Trophoblast cell (in vitro differentiated cells and primary cell): ENCODE measurements around the gene AGMO.

Experiments used
- DNase-seq, 2 donors: peaks; one replicate each; pipeline ENCODE4 v3.0.0-alpha.2; 2016
- H2AFZ ChIP-seq: 2 replicates; pipeline ENCODE4 v1.6.1; 2013; ENCODE audit warnings: low read length, moderate library complexity, mild to moderate bottlenecking; ENCODE audit not compliant: insufficient read depth, poor library complexity
- H2AK5ac ChIP-seq: 2 replicates; pipeline ENCODE4 v1.6.1; 2013; ENCODE audit warnings: mild to moderate bottlenecking, low read length
- H2BK120ac ChIP-seq: 2 replicates; pipeline ENCODE4 v1.6.1; 2013; ENCODE audit warnings: low read length, mild to moderate bottlenecking, moderate library complexity; ENCODE audit not compliant: insufficient read depth, poor library complexity
- H2BK12ac ChIP-seq: 2 replicates; pipeline ENCODE4 v1.6.1; 2013; ENCODE audit warnings: mild to moderate bottlenecking, low read length, moderate library complexity
- H2BK5ac ChIP-seq: 2 replicates; pipeline ENCODE4 v1.6.1; 2013; ENCODE audit warnings: low read length, low read depth, moderate library complexity, mild to moderate bottlenecking; ENCODE audit not compliant: poor library complexity
- H3K14ac ChIP-seq: 2 replicates; pipeline ENCODE4 v1.6.1; 2013; ENCODE audit warnings: mild to moderate bottlenecking, low read length
- H3K18ac ChIP-seq: 2 replicates; pipeline ENCODE4 v1.6.1; 2013; ENCODE audit warnings: mild to moderate bottlenecking, low read length
- H3K23ac ChIP-seq: 2 replicates; pipeline ENCODE4 v1.6.1; 2013; ENCODE audit warnings: low read length
- H3K27ac ChIP-seq: 2 replicates; pipeline ENCODE4 v1.5.1; 2013; ENCODE audit warnings: low read depth, mild to moderate bottlenecking, inconsistent platforms, low read length, moderate library complexity
- H3K27me3 ChIP-seq: 2 replicates; pipeline ENCODE4 v1.6.1; 2013; ENCODE audit warnings: inconsistent platforms, mild to moderate bottlenecking, low read length, moderate library complexity; ENCODE audit not compliant: insufficient read depth
- H3K36me3 ChIP-seq, 2 experiments: 1 replicate in 1 of 2; 2 replicates in 1 of 2; pipeline ENCODE4 v1.6.1; 2013; ENCODE audit warnings: low read length in 2 of 2, mild to moderate bottlenecking in 2 of 2, moderate library complexity in 1 of 2; ENCODE audit not compliant: insufficient read depth in 2 of 2, control insufficient read depth in 1 of 2
- H3K4ac ChIP-seq: 2 replicates; pipeline ENCODE4 v1.6.1; 2013; ENCODE audit warnings: low read depth, mild to moderate bottlenecking, low read length, moderate library complexity
- H3K4me1 ChIP-seq, 2 experiments: 1 replicate in 1 of 2; 2 replicates in 1 of 2; pipeline ENCODE4 v1.6.1; 2013; ENCODE audit warnings: low read length in 2 of 2, mild to moderate bottlenecking in 2 of 2, moderate library complexity in 1 of 2; ENCODE audit not compliant: insufficient read depth in 2 of 2, control insufficient read depth in 1 of 2
- H3K4me2 ChIP-seq: 2 replicates; pipeline ENCODE4 v1.6.1; 2013; ENCODE audit warnings: inconsistent platforms, mild to moderate bottlenecking, low read length, moderate library complexity
- H3K4me3 ChIP-seq: 2 replicates; pipeline ENCODE4 v1.5.1; 2013; ENCODE audit warnings: mild to moderate bottlenecking, low read depth, low read length, inconsistent platforms
- H3K79me1 ChIP-seq: one replicate; pipeline ENCODE4 v1.6.1; 2013; ENCODE audit warnings: low read length
- H3K79me2 ChIP-seq: 2 replicates; pipeline ENCODE4 v1.6.1; 2013; ENCODE audit warnings: low read length, mild to moderate bottlenecking; ENCODE audit not compliant: control insufficient read depth, insufficient read depth, poor library complexity
- H3K9ac ChIP-seq: 2 replicates; pipeline ENCODE4 v1.6.1; 2013; ENCODE audit warnings: mild to moderate bottlenecking, low read length
- H3K9me3 ChIP-seq: 2 replicates; pipeline ENCODE4 v1.6.1; 2013; ENCODE audit warnings: low read depth, mild to moderate bottlenecking, control low read depth, inconsistent platforms, low read length; ENCODE audit not compliant: insufficient read depth
- H4K12ac ChIP-seq: 2 replicates; pipeline ENCODE4 v1.6.1; 2013; ENCODE audit warnings: low read depth, mild to moderate bottlenecking, low read length, moderate library complexity
- H4K8ac ChIP-seq: 2 replicates; pipeline ENCODE4 v1.6.1; 2013; ENCODE audit warnings: low read depth, mild to moderate bottlenecking, low read length, moderate library complexity
- H4K91ac ChIP-seq: one replicate; pipeline ENCODE4 v1.6.1; 2013; ENCODE audit warnings: low read depth, mild to moderate bottlenecking, low read length, moderate library complexity
- WGBS: extraction: QIAGEN DNeasy Blood & Tissue Kit; methylation state at CpG from one replicate; pipeline ENCODE4 v1.1.7; 2013; ENCODE audit warnings: missing lambda C conversion rate; ENCODE audit not compliant: insufficient read length, insufficient coverage; ENCODE audit errors: extremely low coverage; 5-methylcytosine and 5-hydroxymethylcytosine counted together

AGMO gene

DNA sequence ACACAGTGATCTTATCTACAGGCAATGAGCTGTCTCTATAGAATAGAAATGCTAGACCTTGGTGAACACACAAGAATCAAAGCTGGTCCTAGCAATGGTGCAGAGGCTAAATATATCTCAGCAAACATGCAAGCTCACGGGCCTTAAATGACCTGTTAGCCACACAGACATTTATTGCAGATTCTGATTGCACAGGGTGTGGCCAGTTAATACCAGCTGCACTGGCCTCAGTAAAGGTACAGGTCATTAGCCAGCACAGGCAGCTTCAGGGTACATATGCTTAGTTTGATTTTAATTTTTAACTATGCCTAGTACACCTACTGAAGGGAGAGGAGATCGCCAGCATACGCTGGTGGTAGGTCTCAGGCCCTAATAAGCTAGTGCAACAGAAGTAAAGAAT, 393.9 kb downstream of the AGMO start:
- Histone ChIP-seq H3K4me2 (no peak overlapping the region), H3K18ac (no peak overlapping the region), H3K4ac (no peak overlapping the region), H3K23ac (no peak overlapping the region), H3K4me1 (no peaks in the 10 kb centered on the region), H4K8ac (no peak overlapping the region), H2AK5ac (no peak overlapping the region), H3K4me3 (no peak overlapping the region), H2BK120ac (no peak overlapping the region), H4K12ac (no peak overlapping the region), H3K79me1 (no peaks in the 10 kb centered on the region), H3K27ac (no peak overlapping the region), H2AFZ (no peak overlapping the region), H3K14ac (no peak overlapping the region), H3K79me2 (no peaks in the 10 kb centered on the region), H2BK5ac (no peak overlapping the region), H4K91ac (no peak overlapping the region), H2BK12ac (no peak overlapping the region), H3K27me3 (no peaks in the 10 kb centered on the region), H3K9ac (no peak overlapping the region), H3K9me3 (no peaks in the 10 kb centered on the region), H3K36me3 (no peaks in the 10 kb centered on the region)
- no peak for DNase-seq
- WGBS: no CpG with 5 or more reads among the region's 3 CpGs

DNA sequence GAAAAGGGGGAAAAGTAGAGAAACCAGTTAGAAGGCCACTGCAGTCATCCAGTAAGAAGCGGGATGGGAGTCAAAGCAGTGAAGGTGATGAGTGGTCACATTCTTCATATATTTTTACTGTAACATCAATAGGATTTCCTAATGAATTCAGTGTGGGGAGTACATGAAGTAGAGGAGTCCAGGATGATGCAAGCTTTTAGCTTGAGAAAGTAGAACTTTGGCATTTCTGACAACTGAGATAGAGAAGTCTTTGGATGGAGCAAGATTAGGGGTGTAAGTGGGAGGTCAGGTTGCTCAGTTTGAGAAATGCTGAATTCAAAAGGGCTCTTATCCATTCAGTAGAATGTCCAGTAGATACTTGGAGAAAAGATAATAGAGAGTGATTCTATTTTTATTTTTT, 395.2 kb downstream of the AGMO start:
- Histone ChIP-seq H3K18ac (no peak overlapping the region), H2BK12ac (no peak overlapping the region), H3K27ac (no peak overlapping the region), H3K4me2 (no peak overlapping the region), H3K4me1 (no peaks in the 10 kb centered on the region), H3K79me2 (no peaks in the 10 kb centered on the region), H4K12ac (no peak overlapping the region), H3K79me1 (no peaks in the 10 kb centered on the region), H3K4me3 (no peak overlapping the region), H3K36me3 (no peaks in the 10 kb centered on the region), H2BK5ac (no peak overlapping the region), H3K9ac (no peak overlapping the region), H3K23ac (no peak overlapping the region), H2AK5ac (no peak overlapping the region), H3K4ac (no peak overlapping the region), H4K91ac (no peak overlapping the region), H3K9me3 (no peaks in the 10 kb centered on the region), H2BK120ac (no peak overlapping the region), H3K14ac (no peak overlapping the region), H4K8ac (no peak overlapping the region), H2AFZ (no peak overlapping the region), H3K27me3 (no peaks in the 10 kb centered on the region)
- DNase-seq: no peak
- WGBS: no CpG with 5 or more reads among the region's 1 CpG

DNA sequence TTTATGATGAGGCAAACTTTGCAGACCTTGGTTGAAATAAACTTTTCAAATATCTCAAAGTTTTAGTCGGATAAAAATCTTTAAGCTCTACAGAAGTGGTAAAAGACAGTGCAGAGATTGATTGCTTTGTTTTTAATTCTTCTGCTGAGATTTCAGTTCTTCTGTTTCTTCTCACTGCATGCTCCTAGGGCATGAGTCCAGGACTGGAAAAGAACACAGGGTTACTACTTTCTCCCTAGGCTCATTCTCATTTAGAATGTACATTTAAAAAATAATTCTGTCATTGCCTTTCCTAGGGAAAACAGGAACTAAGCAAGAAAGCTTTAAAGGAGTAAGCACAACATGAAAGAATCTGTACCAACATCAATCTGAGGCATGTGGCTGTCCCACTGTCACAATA, 402.6 kb downstream of the AGMO start:
- Histone ChIP-seq H3K4ac (no peak overlapping the region), H3K4me1 (no peaks in the 10 kb centered on the region), H3K36me3 (no peaks in the 10 kb centered on the region), H3K4me3 (no peak overlapping the region), H3K14ac (no peak overlapping the region), H4K91ac (no peak overlapping the region), H3K27me3 (no peaks in the 10 kb centered on the region), H2BK5ac (no peak overlapping the region), H3K23ac (no peak overlapping the region), H3K27ac (no peak overlapping the region), H4K12ac (no peak overlapping the region), H3K9me3 (no peaks in the 10 kb centered on the region), H2AFZ (no peak overlapping the region), H3K79me2 (no peaks in the 10 kb centered on the region), H2AK5ac (no peak overlapping the region), H4K8ac (no peak overlapping the region), H3K79me1 (no peaks in the 10 kb centered on the region), H3K18ac (no peak overlapping the region), H3K9ac (no peak overlapping the region), H2BK120ac (no peak overlapping the region), H2BK12ac (no peak overlapping the region), H3K4me2 (no peak overlapping the region)
- no CpG with 5 or more reads among the region's 1 CpG for WGBS
- no peak for DNase-seq

DNA sequence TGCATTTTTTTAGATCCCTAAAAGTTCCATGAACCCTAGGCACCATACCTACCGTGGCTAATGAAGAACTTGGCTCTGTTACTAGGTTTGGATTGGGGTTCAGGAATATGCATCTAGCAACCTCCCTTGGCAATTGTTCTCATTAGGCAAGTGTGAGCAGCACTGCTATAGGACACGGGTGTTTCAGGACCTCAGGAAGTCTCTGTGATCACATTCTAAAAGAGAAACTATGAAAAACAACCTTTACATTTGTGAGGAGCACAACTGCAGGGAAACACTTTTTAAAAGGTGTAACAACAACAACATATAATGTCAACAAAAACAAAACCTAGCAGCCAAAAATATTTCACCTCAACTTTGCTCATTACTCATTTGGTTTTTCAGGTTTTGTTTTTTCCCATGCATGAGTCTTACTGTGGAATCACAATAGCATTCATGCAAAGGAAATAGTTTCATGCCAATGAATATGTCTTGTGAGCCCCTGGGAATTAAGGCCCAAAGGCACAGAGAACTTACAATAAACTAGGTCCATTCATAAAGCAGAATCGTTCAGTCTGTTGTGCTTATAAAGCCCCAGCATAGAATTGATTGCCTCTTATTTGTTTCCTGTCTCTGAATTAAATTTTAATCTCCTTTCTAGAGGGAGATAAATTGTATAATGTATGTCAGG, 403.5 kb downstream of the AGMO start:
- Histone ChIP-seq H2BK120ac (no peak overlapping the region), H3K9me3 (no peaks in the 10 kb centered on the region), H3K79me1 (no peaks in the 10 kb centered on the region), H3K23ac (no peak overlapping the region), H2BK12ac (no peak overlapping the region), H3K4me1 (no peaks in the 10 kb centered on the region), H3K27ac (no peak overlapping the region), H2AK5ac (no peak overlapping the region), H3K9ac (no peak overlapping the region), H3K4ac (no peak overlapping the region), H3K36me3 (no peaks in the 10 kb centered on the region), H3K18ac (no peak overlapping the region), H4K91ac (no peak overlapping the region), H4K12ac (no peak overlapping the region), H3K27me3 (no peaks in the 10 kb centered on the region), H3K4me3 (no peak overlapping the region), H3K79me2 (no peaks in the 10 kb centered on the region), H4K8ac (no peak overlapping the region), H3K14ac (no peak overlapping the region), H3K4me2 (no peak overlapping the region), H2BK5ac (no peak overlapping the region), H2AFZ (no peak overlapping the region)
- no peak for DNase-seq
- no CpG with 5 or more reads among the region's 3 CpGs for WGBS
